Natural killer cell (primary cell): ENCODE data around the gene CHRNB2. TPM values are rescaled to one million over a fixed set of nuclear protein-coding genes. Genes with fewer than 3 reads are reported as not detected.

ENCODE experiments used
- ATAC-seq, 3 donors: fragments of 150-1000 bp in 2 of 3; fragments of 200-7000 bp in 1 of 3; cut with Tn5 transposase; 1 replicate in 1 of 3; 2 replicates in 2 of 3; pipeline ENCODE4 v1.10.0; 2021; ENCODE audit warnings: mild to moderate bottlenecking in 2 of 3, moderate library complexity in 2 of 3
- DNase-seq, 2 donors: peaks; one replicate each; pipeline versions ENCODE4 v3.0.0 to v3.0.0-alpha.2; 2013 to 2021; ENCODE audit warnings: mixed read lengths in 1 of 2
- H3K27ac ChIP-seq: one replicate; pipeline ENCODE4 v1.5.1; 2013; ENCODE audit warnings: mild to moderate bottlenecking, low read length
- H3K27me3 ChIP-seq: one replicate; pipeline ENCODE4 v1.6.1; 2013; ENCODE audit warnings: low read length; ENCODE audit not compliant: control insufficient read depth, insufficient read depth
- H3K36me3 ChIP-seq: one replicate; pipeline ENCODE4 v1.6.1; 2013; ENCODE audit warnings: low read length; ENCODE audit not compliant: control insufficient read depth, insufficient read depth
- H3K4me1 ChIP-seq: one replicate; pipeline ENCODE4 v1.6.1; 2013; ENCODE audit warnings: low read length; ENCODE audit not compliant: control insufficient read depth, insufficient read depth
- H3K4me3 ChIP-seq: one replicate; pipeline ENCODE4 v1.5.1; 2013; ENCODE audit warnings: low read length
- H3K9me3 ChIP-seq: one replicate; pipeline ENCODE4 v1.6.1; 2013; ENCODE audit warnings: low read length; ENCODE audit not compliant: control insufficient read depth, insufficient read depth
- H3K27ac Mint-ChIP-seq, 2 donors: one replicate each; pipeline ENCODE4 v1.8.0; 2022; ENCODE audit warnings: mild to moderate bottlenecking in 2 of 2, mixed read lengths in 2 of 2, moderate library complexity in 1 of 2
- H3K27me3 Mint-ChIP-seq, 2 donors: one replicate each; pipeline ENCODE4 v1.8.0; 2022; ENCODE audit warnings: low read depth in 2 of 2, mixed read lengths in 2 of 2
- H3K36me3 Mint-ChIP-seq: one replicate; pipeline ENCODE4 v1.8.0; 2022; ENCODE audit warnings: mixed read lengths
- H3K4me1 Mint-ChIP-seq, 2 donors: one replicate each; pipeline ENCODE4 v1.8.0; 2022; ENCODE audit warnings: mixed read lengths in 2 of 2
- H3K4me3 Mint-ChIP-seq: one replicate; pipeline ENCODE4 v1.8.0; 2022; ENCODE audit warnings: mild to moderate bottlenecking, moderate library complexity, mixed read lengths
- H3K9me3 Mint-ChIP-seq, 2 donors: one replicate each; pipeline ENCODE4 v1.8.0; 2022; ENCODE audit warnings: mixed read lengths in 2 of 2
- WGBS: methylation state at CpG from one replicate; pipeline ENCODE4 v1.1.7; 2013; ENCODE audit warnings: missing lambda C conversion rate; ENCODE audit not compliant: insufficient coverage; 5-methylcytosine and 5-hydroxymethylcytosine counted together
- intact Hi-C: fragments of 100-400 bp; cut with micrococcal nuclease; formaldehyde crosslinking; loops from one replicate; pipeline ENCODE4 v1.14.2; 2022
- total RNA-seq, 4 donors: library from RNA; stranded (reverse); fragments of 120-200 nt in 1 of 4; gene quantifications; one replicate each; pipeline versions ENCODE4 v1.2.3 to v1.2.4, GENCODE V29; 2013 to 2022
- TF ChIP-seq, protein P1 (sequence below): fragments of 200-600 bp; IDR thresholded peaks from one replicate; pipeline ENCODE4 v1.8.0; 2022; ENCODE audit warnings: antibody characterized with exemption

Gene CHRNB2
- total RNA-seq, 3 donors from 2014 or later (not counting 1 experiment from before 2014, with no cell fraction given) = not detected

DNA sequence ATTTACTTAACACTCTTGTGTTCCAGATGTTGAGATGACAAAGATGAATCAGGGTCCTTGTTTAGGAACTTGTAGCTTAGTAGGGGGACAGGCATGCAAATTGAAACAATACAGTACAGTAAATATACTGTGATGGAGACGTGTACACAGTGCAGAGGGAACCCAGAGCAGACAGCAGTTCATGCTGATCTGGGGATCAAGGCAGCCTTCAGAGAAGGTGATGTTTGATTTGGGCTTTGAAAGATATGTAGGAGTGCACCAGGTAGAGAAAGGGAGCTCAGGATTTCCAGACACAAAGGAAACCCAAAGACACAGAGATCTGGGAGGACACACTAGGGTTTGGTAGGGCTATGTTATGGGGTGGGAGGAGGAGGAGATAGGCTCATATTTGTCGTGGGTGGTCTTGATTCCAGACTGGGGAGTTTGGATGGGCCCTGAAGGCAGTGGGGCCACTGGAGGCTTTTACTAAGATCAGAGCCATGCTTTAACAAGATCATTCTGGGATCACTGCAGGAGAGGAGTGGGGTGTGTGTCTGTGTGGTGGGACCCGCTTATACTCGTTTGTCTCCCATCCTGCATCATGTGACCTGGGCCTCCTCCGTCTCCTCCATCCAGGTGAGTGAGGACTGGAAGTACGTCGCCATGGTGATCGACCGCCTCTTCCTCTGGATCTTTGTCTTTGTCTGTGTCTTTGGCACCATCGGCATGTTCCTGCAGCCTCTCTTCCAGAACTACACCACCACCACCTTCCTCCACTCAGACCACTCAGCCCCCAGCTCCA is 7.8 kb downstream of the CHRNB2 start:
- TF ChIP-seq, protein P1, sequence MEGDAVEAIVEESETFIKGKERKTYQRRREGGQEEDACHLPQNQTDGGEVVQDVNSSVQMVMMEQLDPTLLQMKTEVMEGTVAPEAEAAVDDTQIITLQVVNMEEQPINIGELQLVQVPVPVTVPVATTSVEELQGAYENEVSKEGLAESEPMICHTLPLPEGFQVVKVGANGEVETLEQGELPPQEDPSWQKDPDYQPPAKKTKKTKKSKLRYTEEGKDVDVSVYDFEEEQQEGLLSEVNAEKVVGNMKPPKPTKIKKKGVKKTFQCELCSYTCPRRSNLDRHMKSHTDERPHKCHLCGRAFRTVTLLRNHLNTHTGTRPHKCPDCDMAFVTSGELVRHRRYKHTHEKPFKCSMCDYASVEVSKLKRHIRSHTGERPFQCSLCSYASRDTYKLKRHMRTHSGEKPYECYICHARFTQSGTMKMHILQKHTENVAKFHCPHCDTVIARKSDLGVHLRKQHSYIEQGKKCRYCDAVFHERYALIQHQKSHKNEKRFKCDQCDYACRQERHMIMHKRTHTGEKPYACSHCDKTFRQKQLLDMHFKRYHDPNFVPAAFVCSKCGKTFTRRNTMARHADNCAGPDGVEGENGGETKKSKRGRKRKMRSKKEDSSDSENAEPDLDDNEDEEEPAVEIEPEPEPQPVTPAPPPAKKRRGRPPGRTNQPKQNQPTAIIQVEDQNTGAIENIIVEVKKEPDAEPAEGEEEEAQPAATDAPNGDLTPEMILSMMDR = no peak
- ATAC-seq = no peak
- DNase-seq = no peak
- H3K4me3 ChIP-seq = no peak overlapping the region
- no peaks in the 10 kb centered on the region for H3K27me3 ChIP-seq
- Mint-ChIP-seq H3K36me3 (no peaks in the 10 kb centered on the region), H3K9me3 (no peaks in the 10 kb centered on the region), H3K27ac (no peak overlapping the region), H3K27me3 (peaks cover 0 to 8% of the 10 kb centered on the region in 2 donors), H3K4me3 (no peak overlapping the region), H3K4me1 (peaks cover 7 to 14% of the 10 kb centered on the region in 2 donors)
- no peaks in the 10 kb centered on the region for H3K4me1 ChIP-seq
- 90% methylated on average over 10 of the region's 10 CpGs for WGBS
- peaks cover 12% of the 10 kb centered on the region for H3K36me3 ChIP-seq
- H3K27ac ChIP-seq = no peak overlapping the region
- no peaks in the 10 kb centered on the region for H3K9me3 ChIP-seq
- intact Hi-C loops = no loop called here

DNA sequence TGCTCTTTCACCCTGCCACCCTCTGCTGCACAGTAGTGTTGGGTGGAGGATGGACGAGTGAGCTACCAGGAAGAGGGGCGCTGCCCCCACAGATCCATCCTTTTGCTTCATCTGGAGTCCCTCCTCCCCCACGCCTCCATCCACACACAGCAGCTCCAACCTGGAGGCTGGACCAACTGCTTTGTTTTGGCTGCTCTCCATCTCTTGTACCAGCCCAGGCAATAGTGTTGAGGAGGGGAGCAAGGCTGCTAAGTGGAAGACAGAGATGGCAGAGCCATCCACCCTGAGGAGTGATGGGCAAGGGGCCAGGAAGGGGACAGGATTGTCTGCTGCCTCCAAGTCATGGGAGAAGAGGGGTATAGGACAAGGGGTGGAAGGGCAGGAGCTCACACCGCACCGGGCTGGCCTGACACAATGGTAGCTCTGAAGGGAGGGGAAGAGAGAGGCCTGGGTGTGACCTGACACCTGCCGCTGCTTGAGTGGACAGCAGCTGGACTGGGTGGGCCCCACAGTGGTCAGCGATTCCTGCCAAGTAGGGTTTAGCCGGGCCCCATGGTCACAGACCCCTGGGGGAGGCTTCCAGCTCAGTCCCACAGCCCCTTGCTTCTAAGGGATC is 8.5 kb downstream of the CHRNB2 start:
- H3K36me3 Mint-ChIP-seq = no peaks in the 10 kb centered on the region
- H3K4me3 ChIP-seq = no peak overlapping the region
- 96% methylated on average over 5 of the region's 8 CpGs for WGBS
- TF ChIP-seq, protein P1 = no peak
- ATAC-seq = no peak
- H3K27me3 Mint-ChIP-seq = peaks cover 0 to 3% of the 10 kb centered on the region in 2 donors
- no peak overlapping the region for H3K27ac ChIP-seq
- H3K9me3 Mint-ChIP-seq = no peaks in the 10 kb centered on the region
- peaks cover 19% of the 10 kb centered on the region for H3K36me3 ChIP-seq
- peak overlapping the region in 1 of 2 donors; percentile 43 for H3K27ac Mint-ChIP-seq
- DNase-seq = no peak
- H3K27me3 ChIP-seq = no peaks in the 10 kb centered on the region
- H3K4me1 ChIP-seq = no peaks in the 10 kb centered on the region
- intact Hi-C loops = no loop called here
- H3K4me1 Mint-ChIP-seq = peaks cover 7 to 14% of the 10 kb centered on the region in 2 donors
- no peak overlapping the region for H3K4me3 Mint-ChIP-seq
- H3K9me3 ChIP-seq = no peaks in the 10 kb centered on the region

DNA sequence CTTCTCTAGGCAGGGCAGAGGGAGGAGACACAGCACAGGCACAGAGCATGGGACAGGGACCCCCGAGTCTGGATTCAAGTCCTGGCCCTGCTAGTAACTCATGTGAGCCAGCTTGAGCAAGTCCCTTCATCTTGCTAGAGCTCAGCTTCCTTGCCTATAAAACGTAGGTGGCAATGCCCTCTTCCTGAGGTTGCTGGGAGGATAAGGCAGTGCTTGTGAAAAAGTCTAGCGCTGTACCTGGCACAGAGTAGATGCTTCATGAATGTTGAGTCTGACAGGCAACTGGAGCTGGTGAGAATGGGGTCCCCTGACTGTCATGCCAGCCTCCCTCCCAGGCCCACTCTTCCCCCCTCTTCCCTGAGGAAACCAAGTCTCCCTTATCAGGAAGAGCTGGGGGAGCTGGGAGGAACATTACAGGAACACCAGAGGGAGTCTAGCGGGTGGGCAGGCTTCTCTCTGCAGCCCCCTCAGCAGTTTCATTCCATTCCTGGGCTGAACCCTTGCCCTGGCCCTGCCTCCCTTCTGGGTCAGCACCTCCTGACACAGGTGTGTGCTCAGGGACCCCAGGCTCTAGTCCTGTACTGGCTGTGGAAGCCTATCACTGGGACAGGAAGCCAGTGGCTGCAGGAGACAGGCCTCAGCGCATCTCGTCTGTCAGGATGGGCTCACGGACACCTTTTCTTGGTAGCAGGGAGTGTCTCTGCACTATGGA is 9.9 kb downstream of the CHRNB2 start:
- Histone ChIP-seq H3K36me3 (peaks cover 31% of the 10 kb centered on the region), H3K27me3 (no peaks in the 10 kb centered on the region), H3K4me3 (no peak overlapping the region), H3K9me3 (no peaks in the 10 kb centered on the region), H3K27ac (no peak overlapping the region), H3K4me1 (no peaks in the 10 kb centered on the region)
- TF ChIP-seq, protein P1 = no peak
- intact Hi-C loops = no loop called here
- Mint-ChIP-seq H3K4me3 (no peak overlapping the region), H3K36me3 (no peaks in the 10 kb centered on the region), H3K4me1 (peaks cover 7 to 14% of the 10 kb centered on the region in 2 donors), H3K27ac (peak overlapping the region; percentile 64 to 77), H3K9me3 (no peaks in the 10 kb centered on the region), H3K27me3 (peaks cover 0 to 3% of the 10 kb centered on the region in 2 donors)
- ATAC-seq (no peak), DNase-seq (no peak)
- 91% methylated on average over 7 of the region's 7 CpGs for WGBS
